OCI-LY7 (cell line): ENCODE results near the gene ICOS. TPM values are rescaled to one million over a fixed set of nuclear protein-coding genes. Genes with fewer than 3 reads are reported as not detected.

ENCODE experiments used
- BruUV-seq: library from RNA; stranded (reverse); fragments of 400-500 nt; replicated peaks from 2 replicates; lab custom pipeline; 2021; lab: Mats Ljungman, UMichigan
- CTCF ChIA-PET: fragments of 300-600 bp; sonication (Branson Sonifier 250); formaldehyde crosslinking; loops from one replicate; lab custom pipeline; 2022; ENCODE audit warnings: antibody characterized with exemption; ENCODE audit not compliant: unreplicated experiment; lab: Charles Lee
- POLR2A ChIA-PET: fragments of 300-600 bp; sonication (Branson Sonifier 250); formaldehyde crosslinking; loops from one replicate; lab custom pipeline; 2022; ENCODE audit warnings: antibody characterized with exemption; lab: Charles Lee
- DNase-seq: peaks from one replicate; pipeline ENCODE4 v3.0.0-alpha.2; 2015; ENCODE audit warnings: low spot score
- H2AFZ ChIP-seq: fragments of 200-600 bp; sonication (generic), shearing (Covaris generic); 2 replicates; pipeline ENCODE4 v1.6.1; 2014; ENCODE audit warnings: mild to moderate bottlenecking, antibody characterized with exemption, low read length, moderate library complexity
- H3K27ac ChIP-seq: fragments of 200-600 bp; sonication (generic); 2 replicates; pipeline ENCODE4 v1.5.1; 2014; ENCODE audit warnings: mixed run types, low read depth, mild to moderate bottlenecking, moderate library complexity, low read length, inconsistent platforms; ENCODE audit not compliant: poor library complexity, severe bottlenecking
- H3K36me3 ChIP-seq: fragments of 200-600 bp; sonication (generic); 2 replicates; pipeline ENCODE4 v1.6.1; 2014; ENCODE audit warnings: mild to moderate bottlenecking, antibody characterized with exemption, low read length, moderate library complexity, mixed read lengths; ENCODE audit not compliant: insufficient read depth
- H3K4me1 ChIP-seq: fragments of 200-600 bp; sonication (generic); 2 replicates; pipeline ENCODE4 v1.5.1; 2014; ENCODE audit warnings: mild to moderate bottlenecking, low read length; ENCODE audit not compliant: insufficient read depth, poor library complexity, severe bottlenecking
- H3K4me2 ChIP-seq: fragments of 200-600 bp; sonication (generic); 2 replicates; pipeline ENCODE4 v1.6.1; 2014; ENCODE audit warnings: mild to moderate bottlenecking, low read length
- H3K4me3 ChIP-seq: fragments of 200-600 bp; sonication (generic); 2 replicates; pipeline ENCODE4 v1.5.1; 2014; ENCODE audit warnings: mild to moderate bottlenecking, low read depth, low read length; ENCODE audit not compliant: poor library complexity, severe bottlenecking
- H3K79me2 ChIP-seq: fragments of 200-600 bp; sonication (generic); 2 replicates; pipeline ENCODE4 v1.6.1; 2016; ENCODE audit warnings: low read depth, mild to moderate bottlenecking, low read length, moderate library complexity, mixed read lengths; ENCODE audit not compliant: insufficient read depth
- H3K9me2 ChIP-seq: fragments of 200-600 bp; sonication (generic); 2 replicates; pipeline ENCODE4 v1.6.1; 2016; ENCODE audit warnings: mild to moderate bottlenecking, low read length, mixed read lengths; ENCODE audit not compliant: insufficient read depth
- H3K9me3 ChIP-seq: fragments of 200-600 bp; sonication (generic); 2 replicates; pipeline ENCODE4 v1.6.1; 2014; ENCODE audit warnings: mild to moderate bottlenecking, mixed run types, low read length, mixed read lengths
- H4K20me1 ChIP-seq: fragments of 200-600 bp; sonication (generic); 2 replicates; pipeline ENCODE4 v1.6.1; 2014; ENCODE audit warnings: mild to moderate bottlenecking, antibody characterized with exemption, low read length, moderate library complexity, mixed read lengths; ENCODE audit not compliant: insufficient read depth
- CTCF ChIP-seq: fragments of 200-600 bp; sonication (generic); conservative IDR thresholded peaks from 2 replicates; pipeline ENCODE4 v1.5.1; 2014; ENCODE audit warnings: mild to moderate bottlenecking, antibody characterized with exemption, low read length, moderate library complexity, mixed read lengths
- EZH2phosphoT487 ChIP-seq: fragments of 200-600 bp; sonication (generic); IDR thresholded peaks from 2 replicates; pipeline ENCODE4 v1.6.1; 2018; ENCODE audit warnings: low read depth, borderline replicate concordance, mild to moderate bottlenecking, mixed run types, antibody characterized with exemption, low read length, moderate library complexity, mixed read lengths
- intact Hi-C: fragments of 100-400 bp; cut with micrococcal nuclease; formaldehyde crosslinking; loops from one replicate; pipeline ENCODE4 v1.10.0; 2022; ENCODE audit not compliant: unreplicated experiment
- total RNA-seq, 2 experiments: library from RNA; depleted of rRNA in 1 of 2; stranded (reverse); fragments of >200 nt in 1 of 2; shearing (Covaris generic) in 1 of 2; gene quantifications; 2 replicates each; pipeline ENCODE4 v1.2.3, GENCODE V29; 2014 to 2022

The ICOS gene
- total RNA-seq, 2 experiments from 2014 or later: not detected

GRCh38 chr2:203909261-203909967 lies 27.1 kb upstream of the ICOS start:
- BruUV-seq: no TSS peak
- CTCF ChIA-PET: interaction anchor here (1.0 kb wide), 1 partner anchor 38 kb away, joined by 3 read pairs; no protein-coding TSS in a partner anchor
- TF ChIP-seq EZH2phosphoT487 (no peak), CTCF (peak; percentile 93)
- H3K9me2 ChIP-seq: no peaks in the 10 kb centered on the region
- H3K4me2 ChIP-seq: peak overlapping the region; percentile 17; the same call in 1 of the 2 replicates
- DNase-seq: peak; percentile 42
- no peaks in the 10 kb centered on the region for H3K79me2 ChIP-seq
- H2AFZ ChIP-seq: no peak overlapping the region
- no peaks in the 10 kb centered on the region for H3K9me3 ChIP-seq
- intact Hi-C loops: loop anchor here (1.0 to 5.0 kb wide), 3 partner anchors 94 to 425 kb away; no protein-coding TSS in a partner anchor
- no peaks in the 10 kb centered on the region for H3K36me3 ChIP-seq
- POLR2A ChIA-PET: interaction anchor here (1.3 kb wide), 1 partner anchor 36 kb away, joined by 3 read pairs; no protein-coding TSS in a partner anchor
- no peak overlapping the region for H3K4me3 ChIP-seq
- H3K27ac ChIP-seq: no peak overlapping the region
- no peaks in the 10 kb centered on the region for H4K20me1 ChIP-seq
- H3K4me1 ChIP-seq: peaks cover 7% of the 10 kb centered on the region

- no peaks in the 10 kb centered on the region for H4K20me1 ChIP-seq
- H3K4me2 ChIP-seq: no peak overlapping the region
- ChIA-PET CTCF (no interaction called here), POLR2A (interaction anchor here (0.6 to 1.3 kb wide), 2 partner anchors 37 to 75 kb away, joined by 3 read pairs; no protein-coding TSS in a partner anchor)
- H3K79me2 ChIP-seq: no peaks in the 10 kb centered on the region
- H3K4me1 ChIP-seq: peaks cover 9% of the 10 kb centered on the region
- H2AFZ ChIP-seq: no peak overlapping the region
- DNase-seq: no peak
- no peak overlapping the region for H3K4me3 ChIP-seq
- H3K36me3 ChIP-seq: no peaks in the 10 kb centered on the region
- intact Hi-C loops: loop anchor here (1.0 to 5.0 kb wide), 3 partner anchors 95 to 425 kb away; no protein-coding TSS in a partner anchor
- BruUV-seq: no TSS peak
- H3K9me2 ChIP-seq: no peaks in the 10 kb centered on the region
- no peak for TF ChIP-seq EZH2phosphoT487
- TF ChIP-seq CTCF: peak; percentile 42; the same call in 1 of the 2 replicates
- no peaks in the 10 kb centered on the region for H3K9me3 ChIP-seq
- no peak overlapping the region for H3K27ac ChIP-seq
Measured at GRCh38 chr2:203909974-203910373, 26.6 kb upstream of the ICOS start.

GRCh38 chr2:203913947-203914346 lies 22.6 kb upstream of the ICOS start:
- H2AFZ ChIP-seq: no peak overlapping the region
- CTCF ChIA-PET: no interaction called here

More at GRCh38 chr2:203913947-203914346, 22.6 kb upstream of the ICOS start:
- POLR2A ChIA-PET: interaction anchor here (0.6 kb wide), 1 partner anchor 19 kb away, joined by 3 read pairs; no protein-coding TSS in a partner anchor
- no TSS peak for BruUV-seq
- no peak overlapping the region for H3K4me3 ChIP-seq
- H3K4me2 ChIP-seq: no peak overlapping the region
- peaks cover 9% of the 10 kb centered on the region for H3K4me1 ChIP-seq
- no peak overlapping the region for H3K27ac ChIP-seq
- H3K9me2 ChIP-seq: no peaks in the 10 kb centered on the region
- H3K36me3 ChIP-seq: no peaks in the 10 kb centered on the region
- TF ChIP-seq CTCF: no peak
- no peak for TF ChIP-seq EZH2phosphoT487
- H4K20me1 ChIP-seq: no peaks in the 10 kb centered on the region
- H3K9me3 ChIP-seq: no peaks in the 10 kb centered on the region
- intact Hi-C loops: no loop called here
- DNase-seq: no peak
- H3K79me2 ChIP-seq: no peaks in the 10 kb centered on the region
